OCI-LY7 (cell line): Measurements from ENCODE around the gene ALDH7A1.

Experiments
- EZH2phosphoT487 ChIP-seq: fragments of 200-600 bp; sonication (generic); IDR thresholded peaks from 2 replicates; pipeline ENCODE4 v1.6.1; 2018; ENCODE audit warnings: low read depth, borderline replicate concordance, mild to moderate bottlenecking, mixed run types, antibody characterized with exemption, low read length, moderate library complexity, mixed read lengths
- TF ChIP-seq, protein P1 (sequence below): fragments of 200-600 bp; sonication (generic); conservative IDR thresholded peaks from 2 replicates; pipeline ENCODE4 v1.5.1; 2014; ENCODE audit warnings: mild to moderate bottlenecking, antibody characterized with exemption, low read length, moderate library complexity, mixed read lengths

DNA sequence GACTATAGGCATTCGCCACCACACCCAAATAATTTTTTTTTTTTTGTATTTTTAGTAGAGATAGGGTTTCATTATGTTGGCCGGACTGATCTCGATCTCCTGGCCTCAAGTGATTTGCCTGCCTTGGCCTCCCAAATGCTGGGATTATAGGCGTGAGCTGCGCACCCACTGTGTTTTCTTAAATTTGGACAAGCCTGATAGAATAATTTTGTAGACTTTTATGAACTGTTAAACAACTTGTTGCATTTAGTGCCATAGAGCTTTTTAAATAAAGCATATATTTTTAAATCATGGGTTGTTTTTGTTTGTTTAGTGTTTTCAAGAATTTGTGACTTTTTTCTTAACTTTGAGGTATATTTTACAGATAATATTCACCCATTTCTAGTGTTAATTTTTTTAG lies 10.5 kb upstream of the ALDH7A1 start:
- TF ChIP-seq, protein P1, sequence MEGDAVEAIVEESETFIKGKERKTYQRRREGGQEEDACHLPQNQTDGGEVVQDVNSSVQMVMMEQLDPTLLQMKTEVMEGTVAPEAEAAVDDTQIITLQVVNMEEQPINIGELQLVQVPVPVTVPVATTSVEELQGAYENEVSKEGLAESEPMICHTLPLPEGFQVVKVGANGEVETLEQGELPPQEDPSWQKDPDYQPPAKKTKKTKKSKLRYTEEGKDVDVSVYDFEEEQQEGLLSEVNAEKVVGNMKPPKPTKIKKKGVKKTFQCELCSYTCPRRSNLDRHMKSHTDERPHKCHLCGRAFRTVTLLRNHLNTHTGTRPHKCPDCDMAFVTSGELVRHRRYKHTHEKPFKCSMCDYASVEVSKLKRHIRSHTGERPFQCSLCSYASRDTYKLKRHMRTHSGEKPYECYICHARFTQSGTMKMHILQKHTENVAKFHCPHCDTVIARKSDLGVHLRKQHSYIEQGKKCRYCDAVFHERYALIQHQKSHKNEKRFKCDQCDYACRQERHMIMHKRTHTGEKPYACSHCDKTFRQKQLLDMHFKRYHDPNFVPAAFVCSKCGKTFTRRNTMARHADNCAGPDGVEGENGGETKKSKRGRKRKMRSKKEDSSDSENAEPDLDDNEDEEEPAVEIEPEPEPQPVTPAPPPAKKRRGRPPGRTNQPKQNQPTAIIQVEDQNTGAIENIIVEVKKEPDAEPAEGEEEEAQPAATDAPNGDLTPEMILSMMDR = no peak
- TF ChIP-seq EZH2phosphoT487 = no peak
